Astrocyte of the spinal cord (primary cell): ENCODE results near the gene MAGEA10.

Experiments used
- DNase-seq: peaks from one replicate; pipeline ENCODE4 v3.0.0; 2011; ENCODE audit warnings: low read depth, low spot score
- H3K4me3 ChIP-seq: 2 replicates; pipeline ENCODE4 v1.5.1; 2011; ENCODE audit warnings: low read depth, mild to moderate bottlenecking, low read length, moderate library complexity
- in situ Hi-C: cut with HindIII; loops from 2 replicates; pipeline ENCODE4 v1.10.0; 2017; ENCODE audit warnings: low sequenced_read_pairs
- TF ChIP-seq, protein P1 (sequence below): IDR thresholded peaks from 2 replicates; pipeline ENCODE4 v1.5.1; 2012; ENCODE audit warnings: low read depth, mild to moderate bottlenecking, low read length, inconsistent platforms

MAGEA10 gene

DNA sequence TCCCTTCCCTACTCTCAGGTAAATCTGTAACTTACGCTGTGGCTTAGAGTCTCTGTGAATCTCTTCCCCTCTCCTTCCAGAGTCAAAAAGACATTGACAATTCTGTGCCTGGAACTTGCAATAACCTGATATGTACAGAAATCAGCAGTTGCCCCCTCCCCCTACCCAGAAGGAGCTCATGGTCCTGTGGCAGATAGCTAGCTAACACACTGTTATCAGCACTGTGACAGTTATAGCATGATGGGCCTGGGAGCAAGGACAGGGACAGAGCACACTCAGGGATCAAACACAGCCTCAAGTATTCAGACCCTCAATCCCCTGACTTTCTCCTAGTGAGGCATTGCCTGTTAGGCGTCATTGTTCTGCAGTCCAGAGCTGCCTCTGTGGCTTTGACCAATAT is 18.7 kb upstream of the MAGEA10 start:
- no peak overlapping the region for H3K4me3 ChIP-seq
- in situ Hi-C loops, result no loop called here
- TF ChIP-seq, protein P1, sequence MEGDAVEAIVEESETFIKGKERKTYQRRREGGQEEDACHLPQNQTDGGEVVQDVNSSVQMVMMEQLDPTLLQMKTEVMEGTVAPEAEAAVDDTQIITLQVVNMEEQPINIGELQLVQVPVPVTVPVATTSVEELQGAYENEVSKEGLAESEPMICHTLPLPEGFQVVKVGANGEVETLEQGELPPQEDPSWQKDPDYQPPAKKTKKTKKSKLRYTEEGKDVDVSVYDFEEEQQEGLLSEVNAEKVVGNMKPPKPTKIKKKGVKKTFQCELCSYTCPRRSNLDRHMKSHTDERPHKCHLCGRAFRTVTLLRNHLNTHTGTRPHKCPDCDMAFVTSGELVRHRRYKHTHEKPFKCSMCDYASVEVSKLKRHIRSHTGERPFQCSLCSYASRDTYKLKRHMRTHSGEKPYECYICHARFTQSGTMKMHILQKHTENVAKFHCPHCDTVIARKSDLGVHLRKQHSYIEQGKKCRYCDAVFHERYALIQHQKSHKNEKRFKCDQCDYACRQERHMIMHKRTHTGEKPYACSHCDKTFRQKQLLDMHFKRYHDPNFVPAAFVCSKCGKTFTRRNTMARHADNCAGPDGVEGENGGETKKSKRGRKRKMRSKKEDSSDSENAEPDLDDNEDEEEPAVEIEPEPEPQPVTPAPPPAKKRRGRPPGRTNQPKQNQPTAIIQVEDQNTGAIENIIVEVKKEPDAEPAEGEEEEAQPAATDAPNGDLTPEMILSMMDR, result no peak
- no peak for DNase-seq

- in situ Hi-C loops, result no loop called here
- TF ChIP-seq, protein P1, result no peak
- no peak for DNase-seq
- no peak overlapping the region for H3K4me3 ChIP-seq
These were observed 17.5 kb upstream of the MAGEA10 start for GRCh38 chrX:152155766-152156310.

DNA sequence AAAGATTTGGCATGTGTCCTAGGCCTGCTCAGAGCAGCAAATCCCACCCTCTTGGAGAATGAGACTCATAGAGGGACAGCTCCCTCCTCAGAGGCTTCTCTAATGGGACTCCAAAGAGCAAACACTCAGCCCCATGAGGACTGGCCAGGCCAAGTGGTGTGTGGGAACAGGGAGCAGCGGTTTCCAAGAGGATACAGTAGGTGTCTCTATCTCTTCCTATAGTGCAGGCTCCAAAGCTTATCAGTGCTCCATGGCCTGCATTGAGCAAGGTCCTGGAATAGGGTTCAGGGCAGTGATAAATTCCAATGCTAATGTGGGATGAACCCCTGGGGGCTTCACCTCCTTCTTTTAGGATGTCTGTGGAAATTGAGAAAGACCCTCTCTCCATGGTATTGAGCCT is 15.7 kb upstream of the MAGEA10 start:
- in situ Hi-C loops, result no loop called here
- H3K4me3 ChIP-seq, result no peak overlapping the region
- no peak for DNase-seq

GRCh38 chrX:152151256-152151655 is 12.9 kb upstream of the MAGEA10 start:
- no peak for DNase-seq
- in situ Hi-C loops, result no loop called here
- no peak overlapping the region for H3K4me3 ChIP-seq
- TF ChIP-seq, protein P1, result no peak

More for the DNA sequence above, 15.7 kb upstream of the MAGEA10 start:
- TF ChIP-seq, protein P1, result no peak

- TF ChIP-seq, protein P1, result no peak
- in situ Hi-C loops, result no loop called here
- no peak overlapping the region for H3K4me3 ChIP-seq
- no peak for DNase-seq
These were observed 11.3 kb upstream of the MAGEA10 start for GRCh38 chrX:152149648-152150047.

DNA sequence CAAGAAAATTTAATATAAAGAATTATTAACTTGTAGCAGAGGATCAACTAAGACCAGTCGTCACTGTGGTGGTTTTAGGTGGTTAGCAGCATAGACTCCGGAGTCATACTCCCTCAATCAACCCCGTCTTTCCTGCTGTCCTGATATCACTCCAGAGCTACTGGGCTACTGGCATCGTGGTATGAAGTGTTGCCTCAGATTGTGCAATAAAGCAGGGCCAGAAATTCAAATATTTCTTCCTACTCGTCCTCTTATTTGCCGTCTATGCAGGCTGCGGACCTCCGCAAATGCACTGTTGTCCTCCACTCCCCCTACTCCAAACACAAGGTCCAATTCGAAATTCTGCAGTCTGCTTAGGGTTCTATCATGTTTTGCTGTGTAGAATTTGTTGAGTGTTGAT is 1.2 kb upstream of the MAGEA10 start:
- no peak for DNase-seq
- TF ChIP-seq, protein P1, result no peak
- H3K4me3 ChIP-seq, result no peak overlapping the region
- in situ Hi-C loops, result no loop called here
